BE2C (cell line): ENCODE data around the gene NAV3.
A peak's percentile ranks its signal among the peaks of the same experiment; 100 is the strongest.

Experiments used
- DNase-seq: peaks from one replicate; pipeline ENCODE4 v3.0.0-alpha.2; 2020
- H3K27me3 ChIP-seq: fragments of 250-450 bp; sonication (Bioruptor Pico); 2 replicates; pipeline ENCODE4 v1.5.1; 2020; ENCODE audit warnings: mild to moderate bottlenecking
- H3K36me3 ChIP-seq: fragments of 250-450 bp; sonication (Bioruptor Pico); 2 replicates; pipeline ENCODE4 v1.5.1; 2020; ENCODE audit warnings: mild to moderate bottlenecking
- H3K4me1 ChIP-seq: fragments of 250-450 bp; sonication (Bioruptor Pico); 2 replicates; pipeline ENCODE4 v1.5.1; 2020
- H3K4me3 ChIP-seq: 2 replicates; pipeline ENCODE4 v1.5.1; 2011; ENCODE audit warnings: low read depth, low read length
- H3K9me3 ChIP-seq: fragments of 250-450 bp; sonication (Bioruptor Pico); 2 replicates; pipeline ENCODE4 v1.5.1; 2020
- TF ChIP-seq, protein P1 (sequence below): IDR thresholded peaks from 2 replicates; pipeline ENCODE4 v1.5.1; 2012; ENCODE audit warnings: mild to moderate bottlenecking, low read depth, low read length

Gene NAV3

GRCh38 chr12:78226763-78227162, 396.1 kb downstream of the NAV3 start:
- Histone ChIP-seq H3K4me1 (no peaks in the 10 kb centered on the region), H3K27me3 (peaks cover 12% of the 10 kb centered on the region), H3K9me3 (no peaks in the 10 kb centered on the region; the same call in 1 of the 2 replicates), H3K4me3 (no peak overlapping the region), H3K36me3 (no peaks in the 10 kb centered on the region)
- TF ChIP-seq, protein P1, sequence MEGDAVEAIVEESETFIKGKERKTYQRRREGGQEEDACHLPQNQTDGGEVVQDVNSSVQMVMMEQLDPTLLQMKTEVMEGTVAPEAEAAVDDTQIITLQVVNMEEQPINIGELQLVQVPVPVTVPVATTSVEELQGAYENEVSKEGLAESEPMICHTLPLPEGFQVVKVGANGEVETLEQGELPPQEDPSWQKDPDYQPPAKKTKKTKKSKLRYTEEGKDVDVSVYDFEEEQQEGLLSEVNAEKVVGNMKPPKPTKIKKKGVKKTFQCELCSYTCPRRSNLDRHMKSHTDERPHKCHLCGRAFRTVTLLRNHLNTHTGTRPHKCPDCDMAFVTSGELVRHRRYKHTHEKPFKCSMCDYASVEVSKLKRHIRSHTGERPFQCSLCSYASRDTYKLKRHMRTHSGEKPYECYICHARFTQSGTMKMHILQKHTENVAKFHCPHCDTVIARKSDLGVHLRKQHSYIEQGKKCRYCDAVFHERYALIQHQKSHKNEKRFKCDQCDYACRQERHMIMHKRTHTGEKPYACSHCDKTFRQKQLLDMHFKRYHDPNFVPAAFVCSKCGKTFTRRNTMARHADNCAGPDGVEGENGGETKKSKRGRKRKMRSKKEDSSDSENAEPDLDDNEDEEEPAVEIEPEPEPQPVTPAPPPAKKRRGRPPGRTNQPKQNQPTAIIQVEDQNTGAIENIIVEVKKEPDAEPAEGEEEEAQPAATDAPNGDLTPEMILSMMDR = no peak
- DNase-seq = no peak

DNA sequence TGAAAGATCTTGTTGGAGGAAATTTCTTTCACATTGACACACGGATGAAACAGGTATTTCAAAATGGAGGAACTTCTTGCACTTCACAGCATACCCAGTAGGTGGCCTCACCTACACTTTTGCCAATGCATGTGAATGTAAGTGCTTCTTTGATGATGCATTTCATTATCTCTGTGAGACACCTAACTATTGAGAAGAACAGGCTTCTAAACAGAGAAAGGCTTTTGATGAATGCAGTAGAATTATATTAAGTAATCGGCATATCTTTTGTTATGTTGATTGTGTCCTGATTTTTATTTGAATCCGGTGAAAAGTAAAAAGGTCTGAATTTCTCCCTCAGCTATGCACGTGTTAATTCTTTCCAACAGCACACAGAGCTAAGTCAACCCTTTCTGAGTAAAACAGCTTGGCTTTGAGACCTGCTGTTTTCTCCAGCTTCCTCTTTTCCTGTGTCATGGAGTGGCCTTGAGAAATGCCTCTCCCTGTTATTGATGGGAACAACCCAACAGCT, 399.0 kb downstream of the NAV3 start:
- DNase-seq = peak; percentile 62
- Histone ChIP-seq H3K4me1 (no peaks in the 10 kb centered on the region), H3K4me3 (no peak overlapping the region), H3K27me3 (no peaks in the 10 kb centered on the region), H3K9me3 (no peaks in the 10 kb centered on the region; the same call in 1 of the 2 replicates), H3K36me3 (no peaks in the 10 kb centered on the region)
- TF ChIP-seq, protein P1 = peak; percentile 94

DNA sequence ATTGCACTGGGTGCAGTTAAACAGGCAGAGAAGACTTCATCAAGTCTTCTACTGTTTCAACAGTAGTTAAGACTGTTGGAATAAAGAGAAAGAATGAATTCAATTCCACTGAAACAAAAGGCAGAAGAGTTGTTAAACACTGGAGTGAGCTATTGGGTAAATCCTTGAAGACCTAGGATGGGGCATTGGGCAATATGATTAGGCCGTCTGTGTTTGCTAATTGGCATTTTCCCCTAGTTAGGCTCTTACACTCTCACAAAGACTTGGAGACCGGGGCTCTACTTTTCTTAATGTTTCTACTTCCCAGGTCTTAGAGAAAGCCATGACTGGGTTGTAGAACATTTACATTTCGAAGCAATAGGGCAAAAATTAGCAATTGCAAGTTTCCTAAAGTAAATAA, 402.1 kb downstream of the NAV3 start:
- Histone ChIP-seq H3K36me3 (no peaks in the 10 kb centered on the region), H3K4me3 (no peak overlapping the region), H3K4me1 (no peaks in the 10 kb centered on the region), H3K27me3 (no peaks in the 10 kb centered on the region), H3K9me3 (no peaks in the 10 kb centered on the region)
- no peak for DNase-seq
- TF ChIP-seq, protein P1 = no peak

GRCh38 chr12:78236264-78236663, 405.6 kb downstream of the NAV3 start:
- H3K36me3 ChIP-seq = no peaks in the 10 kb centered on the region
- peaks cover 17% of the 10 kb centered on the region for H3K27me3 ChIP-seq
- H3K4me1 ChIP-seq = no peaks in the 10 kb centered on the region
- TF ChIP-seq, protein P1 = no peak
- H3K4me3 ChIP-seq = no peak overlapping the region
- no peaks in the 10 kb centered on the region for H3K9me3 ChIP-seq
- no peak for DNase-seq

DNA sequence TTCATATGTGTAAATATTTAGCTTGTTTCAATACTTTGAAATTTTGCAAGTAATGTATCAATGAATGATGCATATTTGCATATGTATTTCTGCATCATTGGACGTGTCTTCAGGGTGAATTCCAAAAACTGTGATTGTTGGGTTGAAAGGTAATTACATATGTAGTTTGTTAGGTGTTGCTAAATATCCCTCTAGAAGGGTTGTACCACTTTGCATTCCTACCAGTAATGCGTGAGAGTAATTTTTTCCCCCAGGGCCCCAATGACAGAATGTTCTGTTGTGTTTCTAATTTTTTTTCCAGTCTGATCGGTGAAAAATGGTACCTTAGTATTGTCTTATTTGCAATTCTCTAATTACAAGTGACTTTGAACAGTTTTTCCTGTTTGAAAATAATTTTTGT, 408.9 kb downstream of the NAV3 start:
- no peaks in the 10 kb centered on the region for H3K9me3 ChIP-seq

GRCh38 chr12:78240827-78241226, 410.1 kb downstream of the NAV3 start:
- TF ChIP-seq, protein P1 = no peak
- no peaks in the 10 kb centered on the region for H3K4me1 ChIP-seq
- DNase-seq = no peak
- H3K27me3 ChIP-seq = peaks cover 46% of the 10 kb centered on the region
- no peaks in the 10 kb centered on the region for H3K36me3 ChIP-seq
- H3K4me3 ChIP-seq = no peak overlapping the region
- no peaks in the 10 kb centered on the region for H3K9me3 ChIP-seq

More for the DNA sequence above, 408.9 kb downstream of the NAV3 start:
- H3K36me3 ChIP-seq = no peaks in the 10 kb centered on the region
- no peaks in the 10 kb centered on the region for H3K4me1 ChIP-seq
- H3K4me3 ChIP-seq = no peak overlapping the region
- H3K27me3 ChIP-seq = peaks cover 37% of the 10 kb centered on the region
- DNase-seq = no peak
- TF ChIP-seq, protein P1 = no peak
